SK-N-MC (cell line): ENCODE measurements around the gene KIAA0753.

Experiments
- EZH2 ChIP-seq: fragments of 200-600 bp; sonication (generic); IDR thresholded peaks from one replicate; pipeline ENCODE4 v1.6.1; 2017; ENCODE audit warnings: antibody characterized with exemption
- FOXP2 ChIP-seq: optimal IDR thresholded peaks from 2 replicates; pipeline ENCODE3; 2011; ENCODE audit warnings: mild to moderate bottlenecking, moderate library complexity; ENCODE audit not compliant: insufficient read depth; ENCODE audit errors: extremely low read length, control extremely low read depth
- POLR2AphosphoS5 ChIP-seq: IDR thresholded peaks from 2 replicates; pipeline ENCODE4 v1.6.1; 2012; ENCODE audit warnings: mild to moderate bottlenecking, low read depth, low read length, borderline replicate concordance

GRCh38 chr17:6630390-6630789, 10.1 kb downstream of the KIAA0753 start:
- TF ChIP-seq POLR2AphosphoS5 = no peak
- TF ChIP-seq EZH2 = no peak
- no peak for TF ChIP-seq FOXP2
